Left ventricle myocardium inferior (tissue), 1 donor: ENCODE results near the gene PLCB2. TPM values are rescaled to one million over a fixed set of nuclear protein-coding genes. Genes with fewer than 3 reads are reported as not detected.
A peak's percentile ranks its signal among the peaks of the same experiment; 100 is the strongest.

ENCODE experiments used
- DNase-seq: peaks from one replicate; pipeline ENCODE4 v3.0.0-alpha.2; 2020
- H3K27ac ChIP-seq: fragments of 200-600 bp; replicated peaks from 2 replicates; pipeline ENCODE4 v1.8.0; 2021
- H3K27me3 ChIP-seq: fragments of 200-600 bp; 2 replicates; pipeline ENCODE4 v1.8.0; 2021; ENCODE audit warnings: low read depth
- H3K36me3 ChIP-seq: fragments of 200-600 bp; 2 replicates; pipeline ENCODE4 v1.8.0; 2021
- H3K4me1 ChIP-seq: fragments of 200-600 bp; 2 replicates; pipeline ENCODE4 v1.8.0; 2021
- H3K4me3 ChIP-seq: fragments of 200-600 bp; 2 replicates; pipeline ENCODE4 v1.8.0; 2021; ENCODE audit warnings: mild to moderate bottlenecking, moderate library complexity
- H3K9me3 ChIP-seq: fragments of 200-600 bp; replicated peaks from 2 replicates; pipeline ENCODE4 v1.8.0; 2021
- CTCF ChIP-seq: fragments of 200-600 bp; IDR thresholded peaks from 2 replicates; pipeline ENCODE4 v1.8.0; 2021; ENCODE audit warnings: antibody characterized with exemption, mild to moderate bottlenecking, borderline replicate concordance
- intact Hi-C: fragments of 100-400 bp; cut with micrococcal nuclease; formaldehyde crosslinking; loops from one replicate; pipeline ENCODE4 v1.11.0; 2022
- total RNA-seq: library from RNA; stranded (reverse); fragmentation: NEBNext Ultra II Directional; extraction: Animal tissue kit (Norgen Biotek cat#: 25700); gene quantifications from one replicate; pipeline ENCODE4 v1.2.1, GENCODE V29; 2021
- donor health status: DM: no; HTN: yes; CAD: no; lungs with severe emphysema.

Gene PLCB2
- total RNA-seq, 1 donor from 2014 or later, result 8.5 TPM

- no peaks in the 10 kb centered on the region for H3K9me3 ChIP-seq
- H3K27me3 ChIP-seq, result peaks cover 3% of the 10 kb centered on the region
- intact Hi-C loops, result no loop called here
- peak overlapping the region; percentile 36 for H3K27ac ChIP-seq
- no peak for TF ChIP-seq CTCF
- H3K36me3 ChIP-seq, result no peaks in the 10 kb centered on the region
- H3K4me1 ChIP-seq, result peaks cover 12% of the 10 kb centered on the region
- H3K4me3 ChIP-seq, result no peak overlapping the region
- no peak for DNase-seq
Measured at GRCh38 chr15:40313531-40314398, 6.0 kb upstream of the PLCB2 start.

DNA sequence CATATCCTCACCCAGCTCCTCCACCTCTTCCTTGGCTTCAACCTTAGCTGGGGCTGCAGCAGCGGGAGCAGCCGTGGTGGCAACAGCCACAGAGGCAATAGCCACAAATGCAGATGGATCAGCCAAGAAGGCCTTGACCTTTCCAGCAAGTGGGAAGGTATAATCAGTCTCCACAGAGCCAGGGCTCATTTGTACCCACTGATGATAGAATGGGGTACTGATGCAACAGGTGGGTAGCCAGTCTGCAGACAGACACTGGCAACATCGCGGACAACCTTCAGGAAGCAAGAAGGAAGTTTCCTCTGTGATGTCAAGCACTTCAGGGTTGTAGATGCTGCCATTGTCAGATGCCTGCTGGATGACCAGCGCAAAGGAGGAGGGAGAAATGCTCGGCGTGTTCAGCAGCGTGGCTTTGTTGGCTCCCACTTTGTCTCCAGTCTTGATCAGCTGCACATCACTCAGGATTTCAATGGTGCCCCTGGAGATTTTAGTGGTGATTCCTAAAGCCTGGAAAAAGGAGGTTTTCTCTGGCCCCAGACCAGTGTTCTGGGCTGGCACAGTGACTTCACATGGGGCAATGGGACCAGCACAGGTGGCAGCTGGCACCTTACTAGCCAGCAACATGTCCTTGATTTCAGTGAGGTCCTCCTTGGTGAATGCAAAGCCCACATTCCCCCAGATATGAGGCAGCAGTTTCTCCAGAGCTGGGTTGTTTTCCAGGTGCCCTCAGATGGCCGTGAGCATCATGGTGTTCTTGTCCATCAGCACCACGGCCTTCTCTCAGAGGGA lies 4.8 kb upstream of the PLCB2 start:
- no peak for TF ChIP-seq CTCF
- intact Hi-C loops, result no loop called here
- peaks cover 17% of the 10 kb centered on the region for H3K4me1 ChIP-seq
- H3K27me3 ChIP-seq, result peaks cover 8% of the 10 kb centered on the region
- no peaks in the 10 kb centered on the region for H3K9me3 ChIP-seq
- H3K36me3 ChIP-seq, result no peaks in the 10 kb centered on the region
- H3K4me3 ChIP-seq, result no peak overlapping the region
- no peak overlapping the region for H3K27ac ChIP-seq
- no peak for DNase-seq

DNA sequence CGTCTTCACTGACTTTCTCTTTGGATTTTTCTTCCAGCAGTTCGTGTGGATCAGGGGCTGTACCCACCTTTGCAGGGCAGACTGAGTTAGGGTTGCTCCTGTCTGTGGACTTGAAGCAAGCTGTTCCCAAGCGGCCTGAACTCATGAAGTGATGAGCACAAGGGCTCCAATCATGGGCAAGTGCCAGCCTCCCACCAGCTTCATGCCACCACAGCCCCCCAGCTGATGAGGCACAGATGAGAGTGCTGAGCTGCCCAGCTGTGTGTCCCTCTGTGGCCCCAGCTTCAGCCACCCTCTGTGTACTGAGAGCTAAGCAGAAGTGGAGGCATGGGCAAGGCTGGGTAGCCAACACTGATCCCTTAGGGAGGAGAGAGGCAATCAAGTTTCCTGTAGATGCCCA lies 3.3 kb upstream of the PLCB2 start:
- DNase-seq, result no peak
- Histone ChIP-seq H3K27me3 (peaks cover 8% of the 10 kb centered on the region), H3K27ac (no peak overlapping the region), H3K36me3 (no peaks in the 10 kb centered on the region), H3K4me3 (no peak overlapping the region), H3K4me1 (peaks cover 20% of the 10 kb centered on the region), H3K9me3 (no peaks in the 10 kb centered on the region)
- no peak for TF ChIP-seq CTCF
- intact Hi-C loops, result no loop called here

DNA sequence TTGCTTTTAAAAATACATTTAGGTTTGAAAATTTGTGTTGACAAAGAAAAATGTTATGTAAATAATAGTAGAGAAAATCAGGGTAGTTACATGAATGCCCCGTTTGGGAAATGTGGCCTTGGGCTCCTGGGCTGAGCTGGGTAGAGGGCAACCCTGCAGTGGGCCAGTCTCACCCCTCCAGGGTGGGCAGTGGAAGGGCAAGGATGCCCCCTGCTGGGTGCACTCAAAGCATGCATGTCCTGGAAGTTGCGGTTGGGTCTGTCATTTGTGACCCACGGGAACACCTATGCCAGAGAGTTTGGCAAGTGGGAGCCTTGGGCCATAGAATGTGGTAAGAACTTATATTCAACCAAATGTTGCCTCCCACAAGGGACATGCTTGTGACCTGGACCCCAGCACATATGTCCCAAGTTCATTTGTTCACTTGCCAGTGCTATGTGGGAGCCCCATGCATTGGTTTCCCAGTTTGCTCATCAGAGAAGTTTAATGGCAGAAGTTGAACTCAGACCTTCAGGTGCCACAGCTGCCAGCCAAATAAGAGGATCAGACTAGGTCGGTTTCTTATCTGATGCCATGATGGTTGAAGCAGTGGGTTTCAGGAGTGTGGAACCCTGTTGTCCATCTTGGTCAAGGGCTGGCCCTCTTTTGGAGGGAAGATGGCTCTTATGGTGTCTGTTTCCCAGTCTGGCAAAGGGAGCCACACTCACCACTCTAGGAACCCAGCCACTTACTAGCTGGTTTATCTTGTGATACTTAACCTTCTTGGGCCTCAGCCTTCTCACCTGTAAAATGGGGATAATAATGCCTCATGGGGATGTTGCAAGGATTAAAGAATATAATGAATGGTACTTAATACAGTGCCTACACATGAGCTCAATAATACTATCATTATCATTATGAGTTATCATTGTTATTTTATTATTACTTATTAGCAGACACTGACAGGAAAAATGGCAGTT lies 2.5 kb upstream of the PLCB2 start:
- DNase-seq, result peak; percentile 62
- no peaks in the 10 kb centered on the region for H3K36me3 ChIP-seq
- H3K4me3 ChIP-seq, result no peak overlapping the region
- H3K27me3 ChIP-seq, result peaks cover 8% of the 10 kb centered on the region
- intact Hi-C loops, result no loop called here
- peaks cover 20% of the 10 kb centered on the region for H3K4me1 ChIP-seq
- no peak overlapping the region for H3K27ac ChIP-seq
- H3K9me3 ChIP-seq, result no peaks in the 10 kb centered on the region
- peak; percentile 81 for TF ChIP-seq CTCF

- Histone ChIP-seq H3K36me3 (no peaks in the 10 kb centered on the region), H3K9me3 (no peaks in the 10 kb centered on the region), H3K27ac (no peak overlapping the region), H3K4me3 (no peak overlapping the region), H3K27me3 (peaks cover 8% of the 10 kb centered on the region), H3K4me1 (peaks cover 20% of the 10 kb centered on the region)
- no peak for DNase-seq
- no peak for TF ChIP-seq CTCF
- intact Hi-C loops, result no loop called here
Measured at GRCh38 chr15:40309344-40309862, 1.7 kb upstream of the PLCB2 start.
